Ishikawa (cell line): ENCODE results near the gene CTNNBL1.

Experiments
- EP300 ChIP-seq: IDR thresholded peaks from 2 replicates; pipeline ENCODE4 v1.6.1; 2012; ENCODE audit warnings: borderline replicate concordance
- FOXM1 ChIP-seq: IDR thresholded peaks from 2 replicates; pipeline ENCODE4 v1.6.1; 2012; ENCODE audit warnings: low read depth, borderline replicate concordance
- NFIC ChIP-seq: IDR thresholded peaks from 2 replicates; pipeline ENCODE4 v1.6.1; 2012

DNA sequence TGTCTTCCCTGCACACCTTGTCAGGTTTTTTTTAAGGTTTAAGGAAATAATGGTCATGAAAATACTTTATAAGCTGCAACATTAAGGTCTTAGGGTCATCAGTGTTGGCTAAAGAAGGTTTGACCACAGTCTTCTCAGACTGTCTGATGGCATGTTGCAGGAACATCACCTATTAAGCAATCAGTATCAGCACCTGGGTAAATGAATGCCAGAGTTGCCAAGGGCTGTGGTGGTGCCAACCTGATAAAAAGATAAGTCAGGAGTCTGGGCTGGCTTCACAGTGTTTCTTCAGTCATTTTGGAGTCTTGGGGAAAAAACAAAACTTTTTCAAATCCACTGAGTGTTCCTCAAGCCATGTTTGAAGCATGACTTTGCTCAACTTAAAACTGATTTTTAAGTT is 147.6 kb downstream of the CTNNBL1 start:
- TF ChIP-seq EP300: no peak
- TF ChIP-seq NFIC: no peak
- no peak for TF ChIP-seq FOXM1
